GM21786 (cell line): ENCODE data around the gene KCNIP4.
"Not testable (repeated sequence)": the region's sequence is repeated elsewhere in the genome, so short reads cannot be mapped to it uniquely, and the experiment has no call there.

Experiments used
- ATAC-seq: cut with Tn5 transposase; IDR thresholded peaks from one replicate; pipeline ENCODE4 v1.9.1; 2021; ENCODE audit not compliant: unreplicated experiment

KCNIP4 gene

DNA sequence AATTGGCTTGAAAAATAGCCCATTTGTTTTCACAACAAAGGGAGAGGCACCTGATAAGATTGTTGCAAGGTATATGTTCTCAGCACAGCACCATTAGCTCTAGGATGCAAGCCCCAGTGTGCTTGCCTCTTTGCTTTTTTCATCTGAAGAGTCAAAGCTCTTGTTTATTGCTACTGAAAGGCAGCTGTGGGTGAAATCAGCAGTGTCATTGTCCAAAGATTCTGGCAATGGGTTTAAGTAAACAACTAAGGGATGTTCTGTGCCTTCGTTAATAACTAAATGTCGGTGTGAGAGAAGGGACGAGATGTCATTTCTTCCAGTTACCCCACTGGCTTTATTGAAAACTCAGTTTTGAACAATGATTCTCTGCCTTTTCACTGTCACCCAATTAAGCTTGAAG is 567.7 kb downstream of the KCNIP4 start:
- ATAC-seq: no peak

DNA sequence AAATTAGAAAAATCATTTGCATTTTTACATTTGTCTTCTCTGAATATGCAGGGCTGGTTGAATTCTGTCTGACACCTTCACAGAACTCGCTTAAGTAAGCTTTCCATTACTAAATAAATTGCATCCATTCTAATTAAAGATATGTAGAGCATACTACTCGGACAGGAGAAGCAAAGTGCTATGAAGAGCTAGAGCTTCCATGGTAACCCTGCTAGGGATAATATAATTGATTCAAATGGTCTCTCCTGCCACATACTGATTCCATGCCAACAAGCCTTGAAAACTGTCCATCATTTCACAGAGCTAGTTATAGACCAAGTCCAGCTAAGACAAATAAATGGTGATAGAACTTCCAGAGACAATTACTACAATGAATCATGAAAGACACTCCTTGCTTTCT is 571.5 kb downstream of the KCNIP4 start:
- ATAC-seq: no peak

DNA sequence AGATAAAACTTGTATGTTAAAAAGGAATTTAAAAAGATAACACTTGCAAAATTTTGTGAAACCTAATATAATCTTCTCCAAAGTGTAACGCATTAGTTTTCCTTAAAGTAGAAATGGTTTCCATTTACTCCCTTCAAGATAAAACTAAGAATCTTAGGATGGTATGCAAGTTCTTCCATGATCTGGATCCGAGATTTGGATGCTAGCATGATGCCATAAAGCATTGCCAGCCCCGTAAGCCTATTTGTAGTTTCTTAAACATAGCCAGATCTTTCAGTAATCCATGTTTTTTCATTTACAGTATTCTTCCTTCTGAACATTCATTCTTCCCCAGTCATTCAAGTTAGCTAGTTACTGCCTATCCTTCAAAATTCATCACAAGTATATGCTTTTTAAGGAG is 572.4 kb downstream of the KCNIP4 start:
- ATAC-seq: no peak

DNA sequence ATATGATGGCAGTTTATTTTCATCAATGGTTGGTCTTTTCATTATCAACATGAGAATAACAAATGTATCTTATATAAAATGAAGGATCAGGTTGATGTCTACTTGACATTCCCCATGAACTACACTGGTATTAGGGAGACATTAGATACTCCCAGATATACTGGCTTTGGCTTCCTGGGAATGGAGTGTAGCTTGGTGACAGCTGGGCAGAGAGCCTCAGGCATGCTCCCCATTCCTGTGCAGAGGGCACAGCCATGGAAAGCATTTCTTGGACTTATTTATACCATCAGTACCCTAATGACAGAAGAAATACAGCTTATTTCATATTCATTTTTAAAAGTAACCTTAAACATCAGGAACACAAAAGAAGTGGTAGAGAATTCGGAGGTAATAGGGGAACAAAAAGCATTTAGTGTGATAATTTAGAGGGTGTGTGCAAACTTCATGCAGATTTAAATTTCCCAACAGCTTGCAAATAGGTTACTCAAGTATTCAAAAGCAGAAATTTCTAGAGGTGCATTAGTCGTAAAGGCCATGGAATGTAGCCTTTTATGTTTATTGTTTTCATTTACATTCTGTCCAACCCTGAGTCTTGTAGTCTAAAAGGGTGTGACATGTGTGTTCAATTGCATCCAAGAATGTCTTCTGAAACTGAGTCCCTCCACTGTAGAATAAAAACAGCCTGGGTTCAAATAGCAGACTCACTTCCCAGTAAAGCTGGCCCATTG is 573.8 kb downstream of the KCNIP4 start:
- ATAC-seq: no peak

DNA sequence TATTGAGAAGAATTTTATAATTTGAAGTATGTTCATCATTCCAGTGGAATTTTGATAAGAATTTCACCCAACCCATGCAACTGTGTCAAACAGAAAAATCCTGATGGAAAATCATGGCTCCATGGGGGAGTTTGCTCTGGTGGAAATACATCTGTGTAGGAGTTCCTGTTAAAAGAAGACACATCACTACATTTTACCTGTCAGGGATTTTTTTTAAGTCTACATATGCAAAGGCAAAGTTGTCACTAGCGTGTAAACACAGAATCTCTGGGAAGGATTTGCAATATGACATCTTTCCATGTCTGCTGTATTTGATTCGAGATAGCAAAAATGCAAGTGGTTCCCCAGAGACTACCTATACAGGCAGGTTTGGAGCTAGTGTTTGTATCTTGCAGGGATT is 581.0 kb downstream of the KCNIP4 start:
- no peak for ATAC-seq

DNA sequence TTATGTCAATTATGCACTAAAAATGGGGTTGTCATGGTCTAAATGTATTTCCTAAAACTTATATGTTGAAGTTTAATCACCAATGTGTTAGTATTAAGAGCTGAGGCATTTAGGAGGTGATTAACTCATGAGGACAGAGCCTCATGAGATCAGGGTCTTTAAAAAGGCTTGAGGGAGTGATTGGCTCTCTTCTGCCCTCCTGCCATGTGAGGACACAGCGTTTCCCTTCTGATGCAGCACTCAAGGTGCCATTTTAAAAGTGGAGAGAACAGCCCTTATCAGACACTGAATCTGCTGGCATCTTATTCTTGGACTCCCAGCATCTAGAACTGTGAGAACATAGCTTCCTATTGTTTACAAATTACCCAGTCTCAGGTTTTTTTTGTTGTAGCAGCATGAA is 581.7 kb downstream of the KCNIP4 start:
- no peak for ATAC-seq

DNA sequence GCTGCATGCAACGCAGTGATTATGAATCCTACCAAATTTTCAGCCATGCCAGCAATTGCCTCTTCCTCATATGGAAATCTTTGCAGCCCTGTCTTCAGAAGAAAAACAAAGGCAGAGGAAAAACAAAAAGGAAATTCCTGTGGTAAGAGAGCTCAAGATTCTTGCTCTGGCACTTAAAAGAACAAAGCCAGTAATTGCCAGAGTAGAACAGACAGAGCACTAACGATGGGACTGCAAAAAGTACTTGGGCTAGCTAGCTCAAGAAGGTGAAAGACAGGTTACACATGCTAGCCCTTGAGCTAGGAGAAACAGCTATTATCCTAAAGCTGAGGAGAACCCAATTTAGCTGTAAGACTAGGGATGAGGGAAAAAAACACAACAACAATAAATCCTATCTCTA is 582.3 kb downstream of the KCNIP4 start:
- no peak for ATAC-seq

DNA sequence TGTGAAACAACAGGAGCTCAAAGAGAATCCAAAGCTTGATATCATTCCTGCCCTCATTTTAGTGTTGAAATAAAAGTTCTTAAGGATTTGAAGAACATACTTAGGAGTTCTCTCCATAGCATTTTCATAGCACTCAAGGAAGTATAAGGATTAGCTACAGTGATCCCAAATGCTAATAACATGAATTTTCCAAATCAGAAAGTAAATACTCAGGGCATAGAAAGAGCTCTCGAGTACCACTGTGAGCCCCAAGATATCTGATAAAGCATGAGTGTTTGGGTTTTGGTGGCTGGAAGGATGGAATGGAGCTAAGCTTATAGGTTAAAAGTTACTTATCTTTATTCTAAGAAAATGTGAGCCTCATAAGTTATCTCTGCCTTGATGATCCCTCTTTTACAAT is 584.9 kb downstream of the KCNIP4 start:
- no peak for ATAC-seq

DNA sequence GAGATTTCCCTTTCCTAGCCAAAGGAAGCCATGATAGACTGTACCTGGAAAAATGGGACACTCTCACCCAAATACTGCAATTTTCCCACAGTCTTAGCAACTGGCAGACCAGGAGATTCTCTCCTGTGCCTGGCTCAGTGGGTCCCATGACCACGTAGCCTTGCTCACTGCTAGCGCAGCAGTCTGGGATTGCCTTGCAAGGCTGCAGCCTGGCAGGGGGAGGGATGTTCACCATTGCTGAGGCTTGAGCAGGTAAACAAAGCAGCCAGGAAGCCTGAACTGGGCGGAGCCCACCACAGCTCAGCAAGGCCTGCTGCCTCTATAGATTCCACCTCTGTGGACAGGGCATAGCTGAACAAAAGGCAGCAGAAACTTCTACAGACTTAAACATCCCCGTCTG is 596.2 kb downstream of the KCNIP4 start:
- ATAC-seq: not testable (repeated sequence)

DNA sequence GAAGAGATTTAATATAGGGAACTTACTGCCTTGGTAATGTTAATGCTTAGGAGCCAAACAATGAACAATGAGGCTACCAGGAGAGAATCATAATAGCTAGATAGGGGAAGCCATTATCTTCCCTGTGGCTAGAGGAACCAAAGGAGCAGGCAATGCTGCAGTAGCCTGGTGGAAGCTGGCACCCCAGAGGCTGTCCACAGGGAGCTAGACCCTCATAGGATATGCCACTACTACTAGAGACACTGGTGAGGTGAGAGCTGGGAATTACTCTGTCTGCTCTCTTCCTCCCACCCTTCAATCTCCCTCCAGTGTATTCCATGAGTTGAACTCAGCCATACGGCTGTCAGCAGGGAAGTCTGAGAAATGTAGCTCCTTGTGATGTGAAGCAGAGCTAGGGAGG is 601.4 kb downstream of the KCNIP4 start:
- no peak for ATAC-seq

DNA sequence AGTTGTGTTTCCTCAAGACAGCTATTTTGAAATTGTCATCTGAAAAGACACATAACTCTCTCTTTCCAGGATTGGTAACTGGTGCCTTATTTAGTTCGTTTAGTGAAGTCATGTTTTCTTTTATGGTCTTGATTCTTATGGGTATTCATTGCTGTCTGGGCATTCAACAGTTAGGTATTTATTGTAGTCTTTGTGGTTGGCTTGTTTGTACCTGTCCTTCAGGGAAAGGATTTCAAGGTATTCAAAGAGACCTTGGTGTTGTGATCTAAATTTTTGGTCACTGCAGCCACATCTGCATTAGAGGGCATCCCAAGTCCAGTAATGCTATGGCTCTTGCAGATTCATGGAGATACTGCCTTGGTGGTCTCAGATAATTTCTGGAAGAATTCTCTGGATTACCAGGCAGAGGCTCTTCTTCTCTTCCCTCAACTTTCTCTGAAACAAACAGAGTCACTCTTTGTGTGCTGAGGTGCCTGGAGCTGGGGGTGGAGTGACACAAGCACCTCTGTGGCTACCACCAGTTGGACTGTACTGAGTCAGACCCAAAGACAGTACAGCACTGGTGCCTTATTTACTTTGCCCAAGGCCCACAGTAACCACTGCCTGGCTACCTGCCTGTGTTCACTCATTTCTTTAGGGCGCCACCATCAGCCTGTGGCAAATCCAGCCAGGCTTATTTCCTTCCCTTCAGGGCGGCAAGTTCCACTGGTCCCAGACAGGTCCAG is 620.4 kb downstream of the KCNIP4 start:
- no peak for ATAC-seq

DNA sequence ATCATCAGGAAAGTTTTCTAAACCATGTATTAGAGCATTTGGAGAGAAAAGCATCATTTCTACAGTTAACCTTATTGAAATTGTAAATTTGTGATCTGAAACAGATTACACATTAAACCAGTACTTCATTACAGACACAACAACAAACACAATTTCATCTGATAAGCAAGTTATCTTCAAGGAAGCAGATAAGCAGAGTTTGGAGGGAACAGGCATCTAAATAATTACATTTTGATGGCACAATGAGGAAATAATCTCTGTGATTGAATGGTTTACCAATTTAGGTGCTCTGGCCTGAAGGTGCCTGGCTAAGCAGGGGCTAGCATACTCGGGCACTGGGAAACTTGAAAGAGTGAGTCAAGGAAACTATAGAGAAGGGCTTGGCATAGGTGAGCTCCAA is 628.5 kb downstream of the KCNIP4 start:
- ATAC-seq: no peak

DNA sequence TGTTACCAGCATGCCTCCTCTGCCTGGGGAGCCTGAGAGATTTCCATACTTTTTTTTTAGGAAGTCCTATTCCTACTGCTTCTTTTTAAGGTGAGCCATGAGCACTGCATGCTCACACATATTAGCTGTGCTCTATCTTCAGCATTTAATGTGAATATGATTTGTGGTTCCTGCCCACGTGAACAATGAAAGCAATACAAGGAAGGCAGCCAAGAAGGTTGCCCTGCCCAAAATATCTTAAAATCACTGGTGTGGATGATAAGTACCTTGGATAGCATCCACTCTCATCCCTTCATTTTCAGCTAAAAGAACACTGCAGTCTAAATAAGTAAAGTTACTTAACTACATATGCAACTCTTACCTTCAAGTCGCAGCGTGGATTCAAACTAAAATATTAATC is 640.9 kb downstream of the KCNIP4 start:
- ATAC-seq: no peak

DNA sequence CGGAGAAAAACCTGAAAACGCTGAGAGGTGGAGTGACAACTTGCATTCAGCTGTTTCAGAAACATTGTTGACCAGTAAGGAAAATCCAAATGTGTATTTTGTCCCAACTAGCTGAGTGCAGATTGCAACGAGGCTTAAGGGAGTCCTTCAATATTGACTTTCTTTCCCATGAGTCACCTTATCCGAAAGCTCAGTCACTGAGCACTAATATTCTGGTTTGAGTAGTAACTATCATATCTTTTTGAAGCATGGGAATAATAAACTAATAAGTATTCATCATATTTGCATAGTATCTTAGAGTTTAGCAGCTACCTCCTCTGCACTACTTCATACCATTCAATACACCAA is 644.1 kb downstream of the KCNIP4 start:
- no peak for ATAC-seq

DNA sequence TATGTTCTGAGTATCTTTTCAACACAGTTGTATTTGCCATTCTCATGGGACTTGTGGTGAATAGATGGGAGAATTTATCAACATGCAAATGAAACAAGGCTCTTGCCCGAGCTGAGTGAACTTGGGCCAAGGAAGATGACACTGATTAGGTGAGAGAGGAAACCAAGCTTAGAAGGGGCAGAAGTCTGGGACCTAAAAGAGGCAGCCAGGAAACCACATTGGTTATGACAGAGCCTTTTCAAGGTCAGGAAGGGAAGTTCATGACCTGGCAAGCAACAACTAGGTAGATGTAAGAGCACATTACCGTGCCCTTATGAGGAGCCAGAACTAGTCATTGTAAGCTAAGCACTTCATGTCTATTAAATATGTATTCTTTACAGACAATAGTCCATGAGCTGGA is 658.0 kb downstream of the KCNIP4 start:
- ATAC-seq: peak; percentile 86

DNA sequence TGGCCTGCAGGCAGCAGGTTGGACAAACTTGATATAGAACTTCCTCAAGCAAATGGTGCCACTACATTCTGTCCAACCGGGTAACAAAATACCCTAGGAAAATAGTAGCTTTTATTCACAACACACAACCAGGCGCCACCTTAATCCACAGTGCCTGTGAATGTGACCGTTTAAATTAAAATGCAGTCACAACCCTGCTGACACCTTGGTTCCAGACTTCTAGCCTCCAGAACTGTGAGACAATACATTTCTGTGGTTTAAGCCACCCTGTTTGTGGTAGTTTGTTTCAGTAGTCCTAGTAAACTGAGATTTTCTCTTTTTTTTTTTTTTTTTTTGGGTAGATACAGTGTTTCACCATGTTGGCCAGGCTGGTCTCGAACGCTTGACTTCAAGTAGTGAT is 672.5 kb downstream of the KCNIP4 start:
- ATAC-seq: no peak

DNA sequence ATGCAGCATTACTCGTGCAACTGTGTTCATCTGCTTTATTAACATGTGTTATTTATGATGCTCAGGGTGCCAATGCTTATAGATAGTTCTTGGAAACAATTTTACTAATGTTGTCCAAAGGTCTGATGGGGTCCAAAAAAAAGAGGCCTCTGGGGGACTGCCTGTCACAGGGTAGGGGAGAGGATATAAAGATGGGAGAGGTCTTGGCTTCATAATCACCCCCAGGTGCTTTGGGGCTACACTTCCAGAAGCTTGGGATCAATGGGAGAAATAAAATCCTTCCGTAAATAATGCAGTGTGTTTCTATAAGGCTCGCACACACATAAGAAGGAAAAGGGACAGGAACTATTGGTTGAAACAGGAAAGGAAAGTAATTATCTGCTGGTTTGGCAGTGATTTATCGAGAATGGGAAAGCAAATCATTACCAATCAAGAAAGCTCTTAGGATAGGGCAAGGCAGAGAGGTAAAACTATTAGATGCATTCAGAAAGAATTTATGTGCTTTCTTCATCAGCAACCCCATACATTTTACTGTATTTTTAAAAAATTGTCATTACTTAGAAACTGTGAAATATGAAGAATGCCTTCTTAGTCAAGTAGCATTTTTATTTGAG is 677.0 kb downstream of the KCNIP4 start:
- ATAC-seq: no peak

DNA sequence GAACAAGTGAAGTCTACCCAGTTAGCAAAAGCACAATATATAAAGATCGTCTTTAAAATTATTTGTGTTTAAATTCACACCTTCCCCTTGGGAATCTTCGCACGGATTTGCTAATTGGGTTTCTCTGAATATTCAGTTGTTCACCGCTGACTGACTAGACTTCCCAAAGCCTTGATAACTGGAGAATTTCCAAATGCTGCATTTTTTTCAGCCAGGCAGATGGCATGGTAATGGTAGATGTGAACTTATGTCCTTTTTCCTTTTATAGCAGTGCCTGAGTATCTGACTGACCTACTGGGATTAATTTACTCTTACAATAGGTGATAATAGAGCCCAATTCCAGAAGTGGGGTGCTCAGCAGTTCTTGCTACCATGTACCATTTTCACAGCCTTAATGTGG is 700.2 kb downstream of the KCNIP4 start:
- no peak for ATAC-seq

DNA sequence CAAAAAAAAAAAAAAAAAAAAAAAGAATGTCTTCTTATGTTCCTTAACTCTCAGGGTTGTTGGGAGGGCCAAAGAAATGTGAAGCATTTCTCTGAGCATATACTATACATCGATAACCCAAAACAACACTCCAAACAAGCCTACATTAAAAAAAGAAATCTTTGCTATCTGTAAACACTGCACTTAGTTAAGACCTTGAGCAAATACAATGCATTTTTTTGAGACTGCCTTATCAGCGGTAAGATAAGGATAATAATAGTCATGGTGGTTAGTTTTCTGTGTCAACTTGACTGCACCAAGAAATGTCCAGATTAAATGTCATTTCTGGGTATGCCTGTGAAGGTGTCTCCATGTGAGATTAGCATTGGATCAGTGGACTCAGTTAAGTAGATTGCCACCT is 706.4 kb downstream of the KCNIP4 start:
- ATAC-seq: no peak

DNA sequence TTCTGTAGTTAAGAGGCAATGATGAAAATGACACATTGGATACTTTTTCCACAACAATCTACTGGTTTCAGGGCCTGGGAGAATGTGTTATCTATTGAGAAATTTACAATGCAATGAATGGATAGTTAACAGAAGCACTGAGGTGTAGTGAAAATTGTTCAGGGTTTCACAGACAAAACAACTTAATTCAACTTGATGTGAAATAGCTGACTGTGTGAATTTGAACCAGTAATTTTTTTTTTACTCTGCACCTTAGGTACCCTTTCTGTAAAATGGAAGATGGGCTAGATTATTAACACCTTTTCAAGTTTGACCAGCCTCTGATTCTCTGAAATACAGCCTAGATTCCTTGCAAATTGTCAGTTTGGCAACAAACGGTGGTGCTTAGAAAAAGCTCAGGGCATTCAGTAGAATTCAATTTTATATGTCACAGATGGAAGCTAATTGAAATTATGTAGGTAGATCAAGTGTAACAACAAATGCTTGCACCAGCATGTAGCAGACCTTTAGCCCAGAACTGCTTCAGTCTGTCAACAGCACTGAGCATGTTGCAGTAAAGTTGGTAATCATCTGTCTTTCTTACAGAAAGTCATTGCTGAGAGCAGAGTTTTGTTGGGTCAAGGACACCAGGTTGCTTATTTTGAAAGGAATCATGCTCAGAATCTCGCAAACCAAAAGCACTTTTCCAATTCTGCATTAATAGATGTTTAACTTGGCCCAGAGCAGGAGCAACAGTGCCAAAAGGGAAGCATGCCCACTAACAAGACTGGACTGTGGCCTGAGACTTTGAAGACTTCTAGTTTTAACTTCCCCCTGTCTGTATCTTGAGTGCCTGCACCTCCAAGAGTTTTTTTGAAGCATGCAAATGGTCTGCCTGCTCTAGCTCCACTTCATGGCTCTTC is 721.7 kb downstream of the KCNIP4 start:
- ATAC-seq: no peak

DNA sequence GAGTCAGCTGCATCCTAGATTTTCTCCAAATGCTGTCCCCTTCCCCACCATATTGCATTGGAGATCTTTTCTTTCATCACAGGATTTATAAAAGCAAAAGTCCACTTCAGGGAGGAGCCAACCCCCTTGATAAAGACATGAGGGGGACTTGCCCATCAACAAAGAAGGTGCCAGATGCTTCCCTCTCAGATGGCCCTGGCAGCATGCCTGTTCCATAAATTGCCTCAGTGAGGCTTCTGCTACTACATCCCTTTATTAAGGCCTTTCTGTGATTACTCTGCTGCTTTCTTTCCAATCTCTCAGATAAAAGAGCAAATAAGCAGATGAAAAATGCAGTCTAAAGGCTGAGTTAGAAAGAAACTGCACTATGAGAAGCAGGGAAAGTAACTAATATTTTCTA is 736.7 kb downstream of the KCNIP4 start:
- ATAC-seq: no peak
